Measurements from ENCODE around the gene DCTN5. TPM values are rescaled to one million over a fixed set of nuclear protein-coding genes. Genes with fewer than 3 reads are reported as not detected.

DCTN5 gene
- total and polyA plus RNA-seq, 2 donors (not counting 3 experiments of a cell fraction or from before 2014, with no cell fraction given): 51.6 to 80.8 TPM

- FAIRE-seq (no peak), DNase-seq (ENCODE audit: low read depth, low spot score) (no peak)
- Histone ChIP-seq H3K9me3 (replicated peaks; ENCODE audit: control insufficient read depth, insufficient read depth, low read length) (no peaks in the 10 kb centered on the region), H2AFZ (ENCODE audit: low read depth, low read length) (no peak overlapping the region), H3K9ac (replicated peaks; ENCODE audit: extremely low read depth, insufficient read depth, low read length) (no peak overlapping the region), H3K79me2 (ENCODE audit: control insufficient read depth, insufficient read depth, low read length) (no peaks in the 10 kb centered on the region), H3K4me1 (ENCODE audit: control insufficient read depth, extremely low read depth, insufficient read depth, low read length) (no peaks in the 10 kb centered on the region), H3K27me3 (ENCODE audit: control insufficient read depth in 2 of 2, insufficient read depth in 2 of 2, low read length in 2 of 2) (no peaks in the 10 kb centered on the region), H4K20me1 (replicated peaks; ENCODE audit: control insufficient read depth, extremely low read depth, insufficient read depth, low read length) (no peaks in the 10 kb centered on the region), H3K4me3 (replicated peaks in 1 of 3; ENCODE audit: insufficient read depth in 1 of 3, low read depth in 1 of 3, low read length in 3 of 3) (no peak overlapping the region), H3K4me2 (ENCODE audit: insufficient read depth, low read length) (no peak overlapping the region), H3K36me3 (ENCODE audit: control insufficient read depth in 2 of 2, extremely low read depth in 1 of 2, insufficient read depth in 2 of 2, low read length in 2 of 2) (peaks cover 21 to 39% of the 10 kb centered on the region in 2 experiments), H3K27ac (ENCODE audit: insufficient read depth, low read depth, low read length) (no peak overlapping the region), H3K9me1 (replicated peaks; ENCODE audit: control insufficient read depth, extremely low read depth, insufficient read depth, low read length) (no peaks in the 10 kb centered on the region)
- TF ChIP-seq, protein P1, sequence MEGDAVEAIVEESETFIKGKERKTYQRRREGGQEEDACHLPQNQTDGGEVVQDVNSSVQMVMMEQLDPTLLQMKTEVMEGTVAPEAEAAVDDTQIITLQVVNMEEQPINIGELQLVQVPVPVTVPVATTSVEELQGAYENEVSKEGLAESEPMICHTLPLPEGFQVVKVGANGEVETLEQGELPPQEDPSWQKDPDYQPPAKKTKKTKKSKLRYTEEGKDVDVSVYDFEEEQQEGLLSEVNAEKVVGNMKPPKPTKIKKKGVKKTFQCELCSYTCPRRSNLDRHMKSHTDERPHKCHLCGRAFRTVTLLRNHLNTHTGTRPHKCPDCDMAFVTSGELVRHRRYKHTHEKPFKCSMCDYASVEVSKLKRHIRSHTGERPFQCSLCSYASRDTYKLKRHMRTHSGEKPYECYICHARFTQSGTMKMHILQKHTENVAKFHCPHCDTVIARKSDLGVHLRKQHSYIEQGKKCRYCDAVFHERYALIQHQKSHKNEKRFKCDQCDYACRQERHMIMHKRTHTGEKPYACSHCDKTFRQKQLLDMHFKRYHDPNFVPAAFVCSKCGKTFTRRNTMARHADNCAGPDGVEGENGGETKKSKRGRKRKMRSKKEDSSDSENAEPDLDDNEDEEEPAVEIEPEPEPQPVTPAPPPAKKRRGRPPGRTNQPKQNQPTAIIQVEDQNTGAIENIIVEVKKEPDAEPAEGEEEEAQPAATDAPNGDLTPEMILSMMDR (IDR thresholded peaks at IDR 0.05; ENCODE audit: extremely low read depth in 1 of 2, insufficient read depth in 1 of 2, low read depth in 1 of 2, low read length in 2 of 2): no peak
- TF ChIP-seq MYC (IDR thresholded peaks at IDR 0.05; ENCODE audit: low read depth, low read length) (no peak), EZH2 (IDR thresholded peaks at IDR 0.05; ENCODE audit: borderline replicate concordance, low read depth, low read length, severe bottlenecking) (no peak), MAX (IDR thresholded peaks at IDR 0.05; ENCODE audit: insufficient read depth, insufficient read length) (no peak), POLR2AphosphoS5 (IDR thresholded peaks at IDR 0.05; ENCODE audit: insufficient read depth, low read depth, low read length) (no peak), GATA2 (IDR thresholded peaks at IDR 0.05; ENCODE audit: insufficient read depth, insufficient read length, low read depth, low read length) (no peak), JUN (IDR thresholded peaks at IDR 0.05; ENCODE audit: borderline replicate concordance, insufficient read depth, insufficient read length, low read depth) (no peak), FOS (IDR thresholded peaks at IDR 0.05; ENCODE audit: borderline replicate concordance, insufficient read depth, low read length) (no peak), POLR2A (IDR thresholded peaks at IDR 0.05; ENCODE audit: low read depth, low read length) (no peak)
- POLR2A ChIA-PET: no interaction called here
- intact Hi-C loops (cut with micrococcal nuclease) (no loop called here), dilution Hi-C loops (cut with MboI; ENCODE audit: extremely low pct_ligation_motif_present, low sequenced_read_pairs) (no loop called here)
- CTCF ChIA-PET: interaction anchor here (0.7 to 1.2 kb wide), 3 partner anchors 36 to 256 kb away, joined by 3 to 4 read pairs (median 3); no protein-coding TSS in a partner anchor
- no TSS peak for BruUV-seq (replicated peaks)
These were observed 50.4 kb downstream of the DCTN5 start for GRCh38 chr16:23691483-23692189.
